Left ventricle myocardium inferior (tissue), 1 donor: ENCODE results near the gene SCG5. TPM values are rescaled to one million over a fixed set of nuclear protein-coding genes. Genes with fewer than 3 reads are reported as not detected.

Source experiments
- DNase-seq: peaks from one replicate; pipeline ENCODE4 v3.0.0-alpha.2; 2020
- H3K27ac ChIP-seq: fragments of 200-600 bp; replicated peaks from 2 replicates; pipeline ENCODE4 v1.8.0; 2021
- H3K27me3 ChIP-seq: fragments of 200-600 bp; 2 replicates; pipeline ENCODE4 v1.8.0; 2021; ENCODE audit warnings: low read depth
- H3K36me3 ChIP-seq: fragments of 200-600 bp; 2 replicates; pipeline ENCODE4 v1.8.0; 2021
- H3K4me1 ChIP-seq: fragments of 200-600 bp; 2 replicates; pipeline ENCODE4 v1.8.0; 2021
- H3K4me3 ChIP-seq: fragments of 200-600 bp; 2 replicates; pipeline ENCODE4 v1.8.0; 2021; ENCODE audit warnings: mild to moderate bottlenecking, moderate library complexity
- H3K9me3 ChIP-seq: fragments of 200-600 bp; replicated peaks from 2 replicates; pipeline ENCODE4 v1.8.0; 2021
- CTCF ChIP-seq: fragments of 200-600 bp; IDR thresholded peaks from 2 replicates; pipeline ENCODE4 v1.8.0; 2021; ENCODE audit warnings: antibody characterized with exemption, mild to moderate bottlenecking, borderline replicate concordance
- intact Hi-C: fragments of 100-400 bp; cut with micrococcal nuclease; formaldehyde crosslinking; loops from one replicate; pipeline ENCODE4 v1.11.0; 2022
- total RNA-seq: library from RNA; stranded (reverse); fragmentation: NEBNext Ultra II Directional; extraction: Animal tissue kit (Norgen Biotek cat#: 25700); gene quantifications from one replicate; pipeline ENCODE4 v1.2.1, GENCODE V29; 2021
- donor health status: DM: no; HTN: yes; CAD: no; lungs with severe emphysema.

The SCG5 gene
- total RNA-seq, 1 donor from 2014 or later = not detected

GRCh38 chr15:32646291-32646690, 4.8 kb downstream of the SCG5 start:
- no peak for TF ChIP-seq CTCF
- DNase-seq = no peak
- Histone ChIP-seq H3K4me1 (no peaks in the 10 kb centered on the region), H3K27ac (no peak overlapping the region), H3K27me3 (peaks cover 49% of the 10 kb centered on the region), H3K4me3 (no peak overlapping the region), H3K9me3 (no peaks in the 10 kb centered on the region), H3K36me3 (no peaks in the 10 kb centered on the region)
- intact Hi-C loops = no loop called here

DNA sequence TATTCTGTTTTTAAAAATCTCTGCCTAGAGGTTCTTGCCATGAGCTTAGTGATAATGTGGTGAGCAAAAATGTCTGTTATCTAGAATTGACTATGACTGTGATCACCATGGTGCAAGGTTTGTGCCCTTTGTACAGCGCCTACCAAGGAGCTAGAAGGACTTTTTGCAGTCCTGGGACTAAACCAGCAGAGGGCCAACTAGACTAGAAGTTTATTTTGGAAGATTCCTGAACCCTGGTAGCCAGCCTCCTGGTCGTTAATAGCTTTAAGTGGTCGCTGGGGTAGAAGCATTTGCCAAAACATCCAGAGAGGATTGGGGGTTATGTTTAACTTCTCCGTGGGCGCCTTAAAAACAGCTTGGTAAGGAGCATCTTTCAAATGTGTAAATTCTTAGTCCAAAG, 7.8 kb downstream of the SCG5 start:
- Histone ChIP-seq H3K4me1 (no peaks in the 10 kb centered on the region), H3K27ac (no peak overlapping the region), H3K4me3 (no peak overlapping the region), H3K27me3 (peaks cover 19% of the 10 kb centered on the region), H3K36me3 (no peaks in the 10 kb centered on the region), H3K9me3 (no peaks in the 10 kb centered on the region)
- intact Hi-C loops = no loop called here
- no peak for DNase-seq
- no peak for TF ChIP-seq CTCF

- intact Hi-C loops = no loop called here
- H3K27ac ChIP-seq = no peak overlapping the region
- H3K36me3 ChIP-seq = no peaks in the 10 kb centered on the region
- TF ChIP-seq CTCF = peak; percentile 81
- DNase-seq = no peak
- no peak overlapping the region for H3K4me3 ChIP-seq
- no peaks in the 10 kb centered on the region for H3K4me1 ChIP-seq
- H3K9me3 ChIP-seq = no peaks in the 10 kb centered on the region
- no peaks in the 10 kb centered on the region for H3K27me3 ChIP-seq
Measured at GRCh38 chr15:32651229-32651837, 9.8 kb downstream of the SCG5 start.

- Histone ChIP-seq H3K9me3 (no peaks in the 10 kb centered on the region), H3K4me3 (no peak overlapping the region), H3K4me1 (no peaks in the 10 kb centered on the region), H3K27ac (no peak overlapping the region), H3K27me3 (no peaks in the 10 kb centered on the region), H3K36me3 (no peaks in the 10 kb centered on the region)
- intact Hi-C loops = no loop called here
- TF ChIP-seq CTCF = no peak
- DNase-seq = no peak
Measured at GRCh38 chr15:32652178-32652577, 10.7 kb downstream of the SCG5 start.

GRCh38 chr15:32656091-32656490, 14.6 kb downstream of the SCG5 start:
- H3K4me1 ChIP-seq = peaks cover 3% of the 10 kb centered on the region
- DNase-seq = no peak
- no peaks in the 10 kb centered on the region for H3K9me3 ChIP-seq
- TF ChIP-seq CTCF = no peak
- no peak overlapping the region for H3K27ac ChIP-seq
- no peak overlapping the region for H3K4me3 ChIP-seq
- intact Hi-C loops = no loop called here
- no peaks in the 10 kb centered on the region for H3K36me3 ChIP-seq
- H3K27me3 ChIP-seq = no peaks in the 10 kb centered on the region
